ENCODE data around the gene RGP1. TPM values are rescaled to one million over a fixed set of nuclear protein-coding genes. Genes with fewer than 3 reads are reported as not detected.

The RGP1 gene
- total and polyA plus RNA-seq, 2 donors = 6.5 to 7.4 TPM

DNA sequence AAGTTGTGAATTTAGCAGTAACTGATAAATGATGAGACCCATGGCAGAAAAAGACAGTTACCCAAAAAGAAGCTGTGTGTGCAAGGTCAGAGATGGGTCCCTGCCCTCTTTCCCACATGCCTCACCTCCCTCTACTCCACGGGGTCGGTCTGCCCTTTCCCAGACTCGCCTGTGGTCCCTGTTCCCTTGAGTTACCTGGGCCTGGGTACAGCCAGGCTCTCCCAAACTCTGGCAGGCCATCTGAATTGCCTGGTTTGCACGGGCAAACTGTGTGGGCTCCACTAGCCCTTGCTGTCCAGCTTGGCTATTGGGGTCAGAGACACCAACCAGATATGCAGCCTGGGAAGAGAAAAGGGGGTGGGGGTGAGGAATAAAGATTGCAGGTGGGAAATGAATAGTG lies 40.9 kb upstream of the RGP1 start:
- Histone ChIP-seq H3K27me3 (ENCODE audit: control insufficient read depth in 2 of 2, insufficient read depth in 1 of 2, low read length in 1 of 2) (no peaks in the 10 kb centered on the region), H3K9me3 (ENCODE audit: control insufficient read depth in 2 of 2, insufficient read depth in 1 of 2, low read length in 1 of 2) (no peaks in the 10 kb centered on the region), H3K36me3 (ENCODE audit: control insufficient read depth in 2 of 2, insufficient read depth in 2 of 2, low read length in 1 of 2) (peaks cover 91 to 95% of the 10 kb centered on the region in 2 donors), H3K4me3 (ENCODE audit: low read length in 2 of 2) (no peak overlapping the region), H3K4me1 (ENCODE audit: control insufficient read depth in 2 of 2, insufficient read depth in 2 of 2, low read length in 2 of 2) (no peaks in the 10 kb centered on the region), H3K27ac (ENCODE audit: low read depth in 1 of 2, low read length in 1 of 2) (no peak overlapping the region)
- WGBS = 98% methylated on average over 4 of the region's 4 CpGs
- DNase-seq (ENCODE audit: low read depth in 6 of 9, low spot score in 9 of 9) = no peak

DNA sequence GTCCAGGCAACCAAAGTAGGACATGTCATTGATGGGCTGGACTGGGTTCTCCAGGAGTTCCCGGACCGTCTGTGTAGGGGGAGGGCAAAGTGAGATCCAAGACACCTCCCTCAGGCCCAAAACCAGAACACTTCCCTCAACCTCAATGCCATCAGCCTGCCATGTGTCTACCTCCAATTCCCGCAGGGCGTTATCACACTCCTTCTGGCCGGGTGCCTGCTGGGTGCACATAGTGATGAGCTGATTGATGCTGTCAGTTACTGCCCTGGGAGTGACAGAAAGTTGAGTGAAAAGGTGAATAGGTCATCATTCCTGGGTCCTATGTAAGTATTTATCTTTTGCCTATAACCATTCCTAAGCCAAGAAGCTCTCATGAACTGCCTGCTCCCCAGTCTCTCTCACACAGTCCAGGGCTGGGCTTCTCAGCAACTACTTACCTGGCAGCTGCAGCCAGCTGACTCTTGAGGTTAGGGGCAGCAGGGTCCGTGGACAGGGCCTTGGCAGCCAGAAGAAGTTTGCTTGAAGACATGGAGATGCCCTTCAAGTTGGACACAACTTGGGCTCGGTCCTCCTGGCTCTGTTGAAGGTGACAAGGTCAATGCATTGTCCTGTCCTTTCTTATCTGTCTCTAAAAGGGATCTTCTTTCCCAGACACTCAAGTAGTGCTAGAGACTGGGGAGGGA lies 38.1 kb upstream of the RGP1 start:
- H3K4me1 ChIP-seq (ENCODE audit: control insufficient read depth in 2 of 2, insufficient read depth in 2 of 2, low read length in 2 of 2) = no peaks in the 10 kb centered on the region
- H3K9me3 ChIP-seq (ENCODE audit: control insufficient read depth in 2 of 2, insufficient read depth in 1 of 2, low read length in 1 of 2) = no peaks in the 10 kb centered on the region
- H3K27me3 ChIP-seq (ENCODE audit: control insufficient read depth in 2 of 2, insufficient read depth in 1 of 2, low read length in 1 of 2) = no peaks in the 10 kb centered on the region
- H3K27ac ChIP-seq (ENCODE audit: low read depth in 1 of 2, low read length in 1 of 2) = no peak overlapping the region
- DNase-seq (ENCODE audit: low read depth in 6 of 9, low spot score in 9 of 9) = no peak
- WGBS = 96% methylated on average over 7 of the region's 7 CpGs
- H3K36me3 ChIP-seq (ENCODE audit: control insufficient read depth in 2 of 2, insufficient read depth in 2 of 2, low read length in 1 of 2) = peaks cover 86 to 94% of the 10 kb centered on the region in 2 donors
- no peak overlapping the region for H3K4me3 ChIP-seq (ENCODE audit: low read length in 2 of 2)

DNA sequence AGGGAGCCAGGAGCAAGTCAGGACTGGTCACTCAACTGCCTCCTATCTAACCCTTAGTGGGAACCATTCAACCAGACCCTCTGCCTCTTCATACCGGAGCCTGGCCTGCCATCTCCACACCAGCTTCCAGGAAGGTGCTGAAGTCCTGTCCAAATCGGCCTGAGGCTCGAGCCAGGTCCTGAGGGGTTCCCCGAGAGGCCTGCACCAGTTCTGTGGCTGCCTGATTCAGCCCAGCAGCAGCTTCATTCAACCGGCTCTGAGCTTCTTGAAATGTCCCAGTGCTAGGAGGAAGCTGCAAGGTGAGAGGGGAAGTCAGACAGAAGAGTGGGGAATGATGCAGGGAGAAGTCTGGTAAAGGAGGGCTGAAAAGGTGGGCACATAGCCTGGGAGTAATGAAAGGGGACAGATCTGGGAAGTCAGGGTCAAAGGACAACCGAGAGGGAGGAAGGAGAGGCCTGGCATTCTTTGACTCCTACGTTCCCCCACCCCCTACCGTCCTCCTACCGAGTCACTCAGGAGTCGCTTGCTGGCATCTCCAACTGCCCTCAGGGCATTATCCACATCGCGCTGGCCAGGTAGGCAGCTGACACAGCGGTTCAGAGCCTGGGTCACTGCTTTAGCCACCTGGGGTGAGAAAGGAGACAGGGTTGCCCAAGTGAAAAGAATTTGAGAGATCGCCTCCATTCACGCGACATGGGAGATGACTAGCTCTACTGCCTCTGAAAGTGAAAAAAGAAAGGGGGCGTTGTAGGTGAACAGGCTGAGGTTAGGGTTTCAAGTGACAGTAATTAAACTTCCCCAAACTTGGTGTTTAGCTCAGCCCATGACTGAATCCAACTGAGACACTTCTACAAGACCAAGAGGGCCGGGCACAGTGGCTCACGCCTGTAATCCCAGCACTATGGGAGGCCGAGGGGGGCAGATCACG lies 37.3 kb upstream of the RGP1 start:
- DNase-seq (ENCODE audit: low read depth in 6 of 9, low spot score in 9 of 9) = no peak
- no peaks in the 10 kb centered on the region for H3K4me1 ChIP-seq (ENCODE audit: control insufficient read depth in 2 of 2, insufficient read depth in 2 of 2, low read length in 2 of 2)
- no peak overlapping the region for H3K4me3 ChIP-seq (ENCODE audit: low read length in 2 of 2)
- H3K27ac ChIP-seq (ENCODE audit: low read depth in 1 of 2, low read length in 1 of 2) = no peak overlapping the region
- no peaks in the 10 kb centered on the region for H3K27me3 ChIP-seq (ENCODE audit: control insufficient read depth in 2 of 2, insufficient read depth in 1 of 2, low read length in 1 of 2)
- H3K9me3 ChIP-seq (ENCODE audit: control insufficient read depth in 2 of 2, insufficient read depth in 1 of 2, low read length in 1 of 2) = no peaks in the 10 kb centered on the region
- H3K36me3 ChIP-seq (ENCODE audit: control insufficient read depth in 2 of 2, insufficient read depth in 2 of 2, low read length in 1 of 2) = peaks cover 86 to 94% of the 10 kb centered on the region in 2 donors
- WGBS = 97% methylated on average over 21 of the region's 21 CpGs

DNA sequence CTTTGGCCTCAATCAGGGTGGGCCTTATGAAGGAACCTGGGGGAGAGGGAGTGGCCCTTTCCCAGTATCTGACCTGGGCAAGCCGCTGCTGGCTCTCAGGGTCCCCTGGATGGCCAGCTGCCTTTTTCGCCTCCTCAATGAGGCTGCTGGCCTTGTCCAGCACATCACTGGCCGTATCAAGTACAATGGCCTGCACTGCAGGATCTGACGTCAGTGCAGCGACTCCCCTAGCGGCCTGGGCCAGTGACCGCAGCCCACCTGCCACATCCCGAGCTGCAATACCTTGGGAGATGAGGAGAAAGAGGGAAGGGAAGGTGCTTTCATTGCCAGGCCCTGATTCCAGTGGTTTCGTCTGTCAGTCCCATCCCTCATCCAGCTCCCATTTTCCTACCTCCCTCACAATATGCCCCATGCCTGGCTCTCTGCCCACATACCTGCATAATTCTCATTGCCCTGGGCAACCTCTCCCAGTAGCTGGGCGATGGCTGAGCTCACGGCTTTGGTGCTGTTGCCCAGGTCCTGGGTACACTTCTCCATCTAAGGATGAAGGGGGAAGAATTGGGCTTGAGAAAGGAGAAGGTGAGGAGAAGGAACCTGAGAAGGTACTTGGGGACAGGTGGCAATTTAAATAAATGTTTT lies 36.2 kb upstream of the RGP1 start:
- H3K4me1 ChIP-seq (ENCODE audit: control insufficient read depth in 2 of 2, insufficient read depth in 2 of 2, low read length in 2 of 2) = no peaks in the 10 kb centered on the region
- no peak for DNase-seq (ENCODE audit: low read depth in 6 of 9, low spot score in 9 of 9)
- WGBS = 99% methylated on average over 11 of the region's 11 CpGs
- H3K4me3 ChIP-seq (ENCODE audit: low read length in 2 of 2) = no peak overlapping the region
- no peaks in the 10 kb centered on the region for H3K27me3 ChIP-seq (ENCODE audit: control insufficient read depth in 2 of 2, insufficient read depth in 1 of 2, low read length in 1 of 2)
- no peak overlapping the region for H3K27ac ChIP-seq (ENCODE audit: low read depth in 1 of 2, low read length in 1 of 2)
- peaks cover 86 to 94% of the 10 kb centered on the region in 2 donors for H3K36me3 ChIP-seq (ENCODE audit: control insufficient read depth in 2 of 2, insufficient read depth in 2 of 2, low read length in 1 of 2)
- no peaks in the 10 kb centered on the region for H3K9me3 ChIP-seq (ENCODE audit: control insufficient read depth in 2 of 2, insufficient read depth in 1 of 2, low read length in 1 of 2)

DNA sequence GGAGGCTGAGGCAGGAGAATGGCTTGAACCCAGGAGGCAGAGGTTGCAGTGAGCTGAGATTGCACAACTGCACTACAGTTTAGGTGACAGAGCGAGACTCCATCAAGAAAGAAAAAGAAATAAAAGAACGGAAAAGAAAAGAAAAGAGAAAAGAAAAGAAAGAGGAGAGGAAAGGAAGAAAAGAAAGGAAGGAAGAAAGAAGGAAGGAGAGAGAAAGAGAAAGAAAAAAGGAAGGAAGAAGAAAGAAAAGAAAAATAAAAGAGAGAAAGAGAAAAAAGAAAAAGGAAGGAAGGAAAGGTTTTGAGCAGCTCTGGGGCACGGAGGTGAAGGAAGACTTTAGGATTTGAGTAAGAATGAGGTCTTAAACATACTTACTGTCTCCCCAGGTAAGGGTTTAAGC lies 35.5 kb upstream of the RGP1 start:
- Histone ChIP-seq H3K4me3 (ENCODE audit: low read length in 2 of 2) (no peak overlapping the region), H3K36me3 (ENCODE audit: control insufficient read depth in 2 of 2, insufficient read depth in 2 of 2, low read length in 1 of 2) (peaks cover 86 to 94% of the 10 kb centered on the region in 2 donors), H3K9me3 (ENCODE audit: control insufficient read depth in 2 of 2, insufficient read depth in 1 of 2, low read length in 1 of 2) (no peaks in the 10 kb centered on the region), H3K27ac (ENCODE audit: low read depth in 1 of 2, low read length in 1 of 2) (no peak overlapping the region), H3K27me3 (ENCODE audit: control insufficient read depth in 2 of 2, insufficient read depth in 1 of 2, low read length in 1 of 2) (no peaks in the 10 kb centered on the region), H3K4me1 (ENCODE audit: control insufficient read depth in 2 of 2, insufficient read depth in 2 of 2, low read length in 2 of 2) (no peaks in the 10 kb centered on the region)
- DNase-seq (ENCODE audit: low read depth in 6 of 9, low spot score in 9 of 9) = no peak
- WGBS = 98% methylated on average over 3 of the region's 3 CpGs

DNA sequence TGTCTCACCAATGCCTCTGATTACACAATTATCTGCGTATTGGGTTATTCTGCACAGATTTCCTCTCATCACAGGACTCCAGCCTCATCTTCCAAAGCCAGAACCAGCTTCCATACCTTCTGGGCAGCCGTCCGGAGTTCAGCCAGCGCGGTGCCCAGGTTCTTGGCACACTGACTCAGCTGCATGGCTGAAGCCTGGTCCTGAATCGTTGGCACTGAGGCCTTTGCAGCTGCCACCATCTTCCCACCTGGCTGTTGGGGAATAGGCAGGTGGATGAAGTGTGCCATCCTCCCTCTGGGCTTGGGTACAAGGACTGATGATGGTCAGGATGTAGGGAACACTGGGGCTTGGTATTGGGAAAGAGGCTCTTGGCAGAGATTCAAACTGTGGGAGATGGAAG lies 35.0 kb upstream of the RGP1 start:
- Histone ChIP-seq H3K4me3 (ENCODE audit: low read length in 2 of 2) (no peak overlapping the region), H3K4me1 (ENCODE audit: control insufficient read depth in 2 of 2, insufficient read depth in 2 of 2, low read length in 2 of 2) (no peaks in the 10 kb centered on the region), H3K36me3 (ENCODE audit: control insufficient read depth in 2 of 2, insufficient read depth in 2 of 2, low read length in 1 of 2) (peaks cover 87 to 94% of the 10 kb centered on the region in 2 donors), H3K9me3 (ENCODE audit: control insufficient read depth in 2 of 2, insufficient read depth in 1 of 2, low read length in 1 of 2) (no peaks in the 10 kb centered on the region), H3K27me3 (ENCODE audit: control insufficient read depth in 2 of 2, insufficient read depth in 1 of 2, low read length in 1 of 2) (no peaks in the 10 kb centered on the region), H3K27ac (ENCODE audit: low read depth in 1 of 2, low read length in 1 of 2) (no peak overlapping the region)
- WGBS = 98% methylated on average over 6 of the region's 6 CpGs
- no peak for DNase-seq (ENCODE audit: low read depth in 6 of 9, low spot score in 9 of 9)

DNA sequence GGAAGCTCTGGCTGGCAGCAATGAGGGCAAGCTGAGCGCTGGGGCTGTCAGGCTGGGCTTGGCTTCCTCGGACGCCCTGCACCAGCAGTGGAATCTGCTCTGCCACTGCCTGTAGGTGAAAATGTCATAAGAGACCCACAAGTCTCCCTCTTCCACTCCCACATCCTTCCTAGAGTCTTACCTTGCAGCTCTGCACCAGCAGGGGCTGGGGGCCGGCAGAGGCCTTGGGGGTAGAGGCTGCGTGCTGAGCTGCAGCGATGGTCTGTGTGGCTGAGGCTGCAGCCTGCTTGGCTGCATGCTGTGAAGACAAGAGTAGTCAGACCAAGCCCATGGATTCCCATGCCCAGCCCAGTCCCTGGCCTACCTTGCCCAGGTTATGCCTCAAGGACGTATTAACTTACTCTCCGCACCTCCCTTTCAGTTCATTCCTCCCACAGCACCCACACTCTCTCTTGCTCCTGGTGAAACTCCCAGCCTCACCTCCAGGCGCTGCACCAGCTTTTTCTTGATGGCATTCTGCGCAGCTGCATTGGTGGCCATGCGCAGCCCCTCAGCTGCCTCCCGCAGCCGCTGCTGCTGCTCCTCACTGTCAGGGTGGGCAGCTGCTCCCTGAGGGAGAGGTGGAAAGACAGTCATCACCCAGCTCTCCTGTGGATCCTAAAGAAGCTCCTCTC lies 34.4 kb upstream of the RGP1 start:
- peaks cover 92 to 97% of the 10 kb centered on the region in 2 donors for H3K36me3 ChIP-seq (ENCODE audit: control insufficient read depth in 2 of 2, insufficient read depth in 2 of 2, low read length in 1 of 2)
- no peak overlapping the region for H3K4me3 ChIP-seq (ENCODE audit: low read length in 2 of 2)
- no peak overlapping the region for H3K27ac ChIP-seq (ENCODE audit: low read depth in 1 of 2, low read length in 1 of 2)
- H3K27me3 ChIP-seq (ENCODE audit: control insufficient read depth in 2 of 2, insufficient read depth in 1 of 2, low read length in 1 of 2) = no peaks in the 10 kb centered on the region
- DNase-seq (ENCODE audit: low read depth in 6 of 9, low spot score in 9 of 9) = no peak
- H3K9me3 ChIP-seq (ENCODE audit: control insufficient read depth in 2 of 2, insufficient read depth in 1 of 2, low read length in 1 of 2) = no peaks in the 10 kb centered on the region
- H3K4me1 ChIP-seq (ENCODE audit: control insufficient read depth in 2 of 2, insufficient read depth in 2 of 2, low read length in 2 of 2) = no peaks in the 10 kb centered on the region
- WGBS = 98% methylated on average over 13 of the region's 13 CpGs

DNA sequence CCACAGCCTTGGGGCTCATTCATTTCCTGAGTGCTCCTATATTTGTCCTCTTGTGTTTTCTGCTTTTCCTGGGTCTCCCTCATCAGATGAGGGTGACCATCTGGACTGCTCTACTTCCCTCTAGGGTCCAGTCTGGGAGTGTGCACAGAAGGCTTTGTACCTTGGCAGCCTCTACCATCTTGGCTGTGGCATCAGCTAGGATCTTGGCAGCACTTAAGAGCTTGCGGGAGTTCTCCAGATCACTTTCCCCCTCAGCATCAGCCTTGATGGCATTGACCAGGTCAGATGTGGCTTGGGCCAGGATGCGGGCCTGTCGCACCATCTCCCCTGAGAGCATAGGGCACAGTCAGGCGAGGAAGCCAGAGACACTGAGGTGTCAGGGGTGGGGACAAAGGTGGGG lies 32.9 kb upstream of the RGP1 start:
- no peak overlapping the region for H3K27ac ChIP-seq (ENCODE audit: low read depth in 1 of 2, low read length in 1 of 2)
- no peak for DNase-seq (ENCODE audit: low read depth in 6 of 9, low spot score in 9 of 9)
- H3K36me3 ChIP-seq (ENCODE audit: control insufficient read depth in 2 of 2, insufficient read depth in 2 of 2, low read length in 1 of 2) = peaks cover 93 to 99% of the 10 kb centered on the region in 2 donors
- no peaks in the 10 kb centered on the region for H3K4me1 ChIP-seq (ENCODE audit: control insufficient read depth in 2 of 2, insufficient read depth in 2 of 2, low read length in 2 of 2)
- no peaks in the 10 kb centered on the region for H3K27me3 ChIP-seq (ENCODE audit: control insufficient read depth in 2 of 2, insufficient read depth in 1 of 2, low read length in 1 of 2)
- H3K4me3 ChIP-seq (ENCODE audit: low read length in 2 of 2) = no peak overlapping the region
- WGBS = 98% methylated on average over 4 of the region's 4 CpGs
- H3K9me3 ChIP-seq (ENCODE audit: control insufficient read depth in 2 of 2, insufficient read depth in 1 of 2, low read length in 1 of 2) = no peaks in the 10 kb centered on the region

All from thymus (tissue), 11 donors.